Activated B cell treated with CpG ODN at 0.5 μM for 24 hours (primary cell): ENCODE measurements around the gene KIAA1958. TPM values are rescaled to one million over a fixed set of nuclear protein-coding genes. Genes with fewer than 3 reads are reported as not detected.
"Not testable (repeated sequence)": the region's sequence is repeated elsewhere in the genome, so short reads cannot be mapped to it uniquely, and the experiment has no call there.

Experiments used
- ATAC-seq: fragments of 200-7000 bp; cut with Tn5 transposase; one replicate; pipeline ENCODE4 v1.10.0; 2021; ENCODE audit warnings: low read depth, mild to moderate bottlenecking, moderate library complexity
- CTCF ChIA-PET: fragments of 350-600 bp; sonication (Branson Sonifier 250); formaldehyde crosslinking; loops from one replicate; lab custom pipeline; 2021; ENCODE audit warnings: antibody characterized with exemption; lab: Charles Lee
- POLR2A ChIA-PET: fragments of 350-600 bp; sonication (Branson Sonifier 250); formaldehyde crosslinking; loops from one replicate; lab custom pipeline; 2021; ENCODE audit warnings: antibody characterized with exemption; lab: Charles Lee
- DNase-seq: peaks from one replicate; pipeline ENCODE4 v3.0.0; 2022
- H3K27ac Mint-ChIP-seq: one replicate; pipeline ENCODE4 v1.8.0; 2020; ENCODE audit warnings: mixed read lengths
- H3K27me3 Mint-ChIP-seq: one replicate; pipeline ENCODE4 v1.8.0; 2021; ENCODE audit warnings: mixed read lengths
- H3K36me3 Mint-ChIP-seq: one replicate; pipeline ENCODE4 v1.8.0; 2021; ENCODE audit warnings: low read depth, mixed read lengths
- H3K4me1 Mint-ChIP-seq: one replicate; pipeline ENCODE4 v1.8.0; 2021; ENCODE audit warnings: mixed read lengths
- H3K4me3 Mint-ChIP-seq: one replicate; pipeline ENCODE4 v1.8.0; 2020; ENCODE audit warnings: mild to moderate bottlenecking, mixed read lengths
- H3K9me3 Mint-ChIP-seq: one replicate; pipeline ENCODE4 v1.8.0; 2020; ENCODE audit warnings: mixed read lengths
- CTCF ChIP-seq: fragments of 200-600 bp; IDR thresholded peaks from one replicate; pipeline ENCODE4 v1.8.0; 2022; ENCODE audit warnings: antibody characterized with exemption, mild to moderate bottlenecking
- intact Hi-C: fragments of 100-400 bp; cut with micrococcal nuclease; formaldehyde crosslinking; loops from one replicate; pipeline ENCODE4 v1.15.1; 2024
- total RNA-seq: library from RNA; stranded (reverse); gene quantifications from 2 replicates; pipeline ENCODE4 v1.2.3, GENCODE V29; 2022

KIAA1958 gene
- total RNA-seq, 1 donor from 2014 or later: 7.4 TPM

- no peak overlapping the region for H3K4me3 Mint-ChIP-seq
- POLR2A ChIA-PET: no interaction called here
- no peaks in the 10 kb centered on the region for H3K9me3 Mint-ChIP-seq
- ATAC-seq (no peak), DNase-seq (no peak)
- H3K36me3 Mint-ChIP-seq: no peaks in the 10 kb centered on the region
- no peak overlapping the region for H3K27ac Mint-ChIP-seq
- TF ChIP-seq CTCF: no peak
- H3K4me1 Mint-ChIP-seq: no peaks in the 10 kb centered on the region
- intact Hi-C loops: no loop called here
- no peaks in the 10 kb centered on the region for H3K27me3 Mint-ChIP-seq
- CTCF ChIA-PET: no interaction called here
Observed at GRCh38 chr9:112670991-112671625, 184.5 kb downstream of the KIAA1958 start.

GRCh38 chr9:112673221-112673620 is 186.6 kb downstream of the KIAA1958 start:
- H3K4me3 Mint-ChIP-seq, H3K4me1 Mint-ChIP-seq, ATAC-seq, POLR2A ChIA-PET, H3K27ac Mint-ChIP-seq, CTCF ChIA-PET, H3K36me3 Mint-ChIP-seq, H3K27me3 Mint-ChIP-seq, DNase-seq, H3K9me3 Mint-ChIP-seq, intact Hi-C loops: not testable (repeated sequence)

- no peaks in the 10 kb centered on the region for H3K4me1 Mint-ChIP-seq
- H3K4me3 Mint-ChIP-seq: no peak overlapping the region
- CTCF ChIA-PET: no interaction called here
- H3K27ac Mint-ChIP-seq: no peak overlapping the region
- POLR2A ChIA-PET: no interaction called here
- H3K36me3 Mint-ChIP-seq: peaks cover 2% of the 10 kb centered on the region
- no peak for ATAC-seq
- H3K9me3 Mint-ChIP-seq: peaks cover 17% of the 10 kb centered on the region
- no peak for DNase-seq
- intact Hi-C loops: no loop called here
- no peaks in the 10 kb centered on the region for H3K27me3 Mint-ChIP-seq
- no peak for TF ChIP-seq CTCF
Observed at GRCh38 chr9:112677040-112677439, 190.4 kb downstream of the KIAA1958 start.

- no peak for TF ChIP-seq CTCF
- H3K27me3 Mint-ChIP-seq: no peaks in the 10 kb centered on the region
- intact Hi-C loops: no loop called here
- no peak overlapping the region for H3K27ac Mint-ChIP-seq
- H3K4me1 Mint-ChIP-seq: peaks cover 2% of the 10 kb centered on the region
- ChIA-PET CTCF (no interaction called here), POLR2A (no interaction called here)
- no peak overlapping the region for H3K4me3 Mint-ChIP-seq
- H3K36me3 Mint-ChIP-seq: peaks cover 12% of the 10 kb centered on the region
- peaks cover 19% of the 10 kb centered on the region for H3K9me3 Mint-ChIP-seq
- no peak for ATAC-seq
- DNase-seq: no peak
Observed at GRCh38 chr9:112680731-112681402, 194.2 kb downstream of the KIAA1958 start.

GRCh38 chr9:112689161-112689740 is 202.6 kb downstream of the KIAA1958 start:
- TF ChIP-seq CTCF: no peak
- Mint-ChIP-seq H3K4me1 (no peaks in the 10 kb centered on the region), H3K9me3 (no peaks in the 10 kb centered on the region), H3K36me3 (peaks cover 87% of the 10 kb centered on the region), H3K4me3 (no peak overlapping the region), H3K27ac (no peak overlapping the region), H3K27me3 (no peaks in the 10 kb centered on the region)
- CTCF ChIA-PET: no interaction called here
- no peak for DNase-seq
- POLR2A ChIA-PET: no interaction called here
- ATAC-seq: no peak
- intact Hi-C loops: no loop called here
